Memory B cell (primary cell): Measurements from ENCODE around the gene SESN1.
"Not testable (repeated sequence)": the region's sequence is repeated elsewhere in the genome, so short reads cannot be mapped to it uniquely, and the experiment has no call there.

Source experiments
- ATAC-seq: fragments of 150-1000 bp; cut with Tn5 transposase; 2 replicates; pipeline ENCODE4 v1.10.0; 2021; ENCODE audit warnings: low read depth, mild to moderate bottlenecking, moderate library complexity
- DNase-seq, 2 donors: peaks; one replicate each; pipeline ENCODE4 v3.0.0; 2022; ENCODE audit warnings: low spot score in 2 of 2
- H3K27ac Mint-ChIP-seq: one replicate; pipeline ENCODE4 v1.8.0; 2022; ENCODE audit warnings: mild to moderate bottlenecking, moderate library complexity, mixed read lengths
- H3K27me3 Mint-ChIP-seq: one replicate; pipeline ENCODE4 v1.8.0; 2022; ENCODE audit warnings: mixed read lengths
- H3K36me3 Mint-ChIP-seq: one replicate; pipeline ENCODE4 v1.8.0; 2022; ENCODE audit warnings: mild to moderate bottlenecking, mixed read lengths
- H3K4me1 Mint-ChIP-seq: one replicate; pipeline ENCODE4 v1.8.0; 2022; ENCODE audit warnings: mixed read lengths
- H3K4me3 Mint-ChIP-seq: one replicate; pipeline ENCODE4 v1.8.0; 2022; ENCODE audit warnings: mild to moderate bottlenecking, moderate library complexity, mixed read lengths
- H3K9me3 Mint-ChIP-seq: one replicate; pipeline ENCODE4 v1.8.0; 2022; ENCODE audit warnings: mixed read lengths

SESN1 gene

DNA sequence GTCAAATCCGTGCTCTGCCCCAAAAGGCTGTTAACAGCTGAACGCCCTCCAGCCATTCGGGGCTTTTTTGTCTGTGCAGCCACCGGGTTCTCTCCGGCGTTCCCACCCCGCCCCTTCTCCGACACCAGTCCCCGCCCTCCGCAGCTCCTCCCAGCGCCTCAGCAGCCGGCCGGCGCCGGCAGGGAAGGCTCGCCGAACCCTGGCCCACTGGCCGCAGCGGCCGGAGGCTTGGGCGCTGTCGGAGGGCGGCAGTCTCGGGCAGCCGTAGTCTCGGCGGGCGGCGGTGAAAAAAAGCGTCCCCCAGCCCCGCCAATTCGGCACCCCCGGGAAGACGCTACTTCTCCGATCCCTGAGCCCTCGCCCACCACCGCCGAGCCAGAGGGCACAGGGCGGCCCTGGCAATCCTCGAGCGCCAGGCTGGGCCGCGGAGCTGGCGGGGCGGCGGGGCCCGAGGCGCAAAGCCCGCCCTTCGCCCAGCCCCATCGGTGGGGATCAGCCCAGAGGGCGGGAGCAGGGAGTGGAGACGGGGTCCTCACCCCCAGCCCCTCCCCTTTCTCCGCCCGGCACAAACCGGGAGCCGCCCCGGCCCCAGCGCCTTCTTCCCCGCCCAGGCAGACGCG, at the start of gene SESN1:
Gene SESN1 (minus strand): TSS at position 431 of the 620 bp plus-strand sequence. CDS start 773 bp downstream, outside the sequence.
- ATAC-seq (peak; percentile 66), DNase-seq (peak; percentile 77 to 78)
- Mint-ChIP-seq H3K27me3 (no peaks in the 10 kb centered on the region), H3K4me1 (peaks cover 37% of the 10 kb centered on the region), H3K4me3 (peak within 1 kb of the TSS; percentile 96), H3K36me3 (no peaks in the 10 kb centered on the region), H3K27ac (peak within 1 kb of the TSS; percentile 99), H3K9me3 (no peaks in the 10 kb centered on the region)

DNA sequence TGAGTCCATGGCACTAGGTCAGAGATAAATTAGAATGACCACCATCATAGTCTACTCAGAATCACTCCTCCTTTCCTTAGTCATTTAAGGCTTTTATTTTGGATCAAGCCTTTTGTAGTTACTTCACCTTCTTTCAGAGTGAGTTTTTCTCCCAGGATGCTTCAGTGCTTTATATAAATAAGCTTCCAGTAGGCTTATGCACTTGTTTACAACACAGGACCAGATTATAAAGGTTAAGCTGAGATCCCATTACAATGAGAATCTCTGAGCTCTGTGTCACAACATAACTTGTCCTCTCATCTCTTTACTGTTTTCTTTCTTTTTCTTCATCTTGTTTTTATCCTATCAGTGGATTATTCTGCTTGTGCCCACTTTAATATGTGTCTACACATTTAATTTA, 48.5 kb upstream of the SESN1 start:
- peaks cover 11% of the 10 kb centered on the region for H3K36me3 Mint-ChIP-seq
- DNase-seq (no peak), ATAC-seq (no peak)
- no peak overlapping the region for H3K4me3 Mint-ChIP-seq
- peaks cover 4% of the 10 kb centered on the region for H3K9me3 Mint-ChIP-seq
- H3K27ac Mint-ChIP-seq: peak overlapping the region; percentile 5
- H3K4me1 Mint-ChIP-seq: peaks cover 2% of the 10 kb centered on the region
- no peaks in the 10 kb centered on the region for H3K27me3 Mint-ChIP-seq

DNA sequence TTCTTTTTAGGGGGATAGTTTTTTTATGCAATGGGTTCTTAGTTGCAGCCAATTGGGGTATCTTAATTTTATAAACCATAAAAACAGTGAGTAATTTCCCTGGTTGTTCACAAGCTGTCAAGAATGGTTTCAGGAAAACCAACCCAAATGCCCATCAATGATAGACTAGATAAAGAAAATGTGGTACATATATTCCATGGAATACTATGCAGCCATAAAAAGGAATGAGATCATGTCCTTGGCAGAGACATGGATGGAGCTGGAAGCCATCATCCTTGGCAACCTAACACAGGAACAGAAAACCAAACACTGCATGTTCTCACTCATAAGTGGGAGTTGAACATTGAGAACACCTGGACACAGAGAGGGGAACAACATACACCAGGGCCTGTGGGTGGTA, 47.4 kb upstream of the SESN1 start:
- not testable (repeated sequence) for H3K4me1 Mint-ChIP-seq, H3K9me3 Mint-ChIP-seq, H3K4me3 Mint-ChIP-seq, H3K27me3 Mint-ChIP-seq, ATAC-seq, H3K27ac Mint-ChIP-seq, H3K36me3 Mint-ChIP-seq, DNase-seq

GRCh38 chr6:109139109-109139508, 44.5 kb upstream of the SESN1 start:
- Mint-ChIP-seq H3K27ac (no peak overlapping the region), H3K4me3 (no peak overlapping the region)

GRCh38 chr6:109136530-109136929, 41.9 kb upstream of the SESN1 start:
- not testable (repeated sequence) for H3K27me3 Mint-ChIP-seq, DNase-seq, H3K9me3 Mint-ChIP-seq, H3K4me3 Mint-ChIP-seq, H3K36me3 Mint-ChIP-seq, ATAC-seq, H3K27ac Mint-ChIP-seq, H3K4me1 Mint-ChIP-seq

More at GRCh38 chr6:109139109-109139508, 44.5 kb upstream of the SESN1 start:
- DNase-seq (no peak), ATAC-seq (no peak)
- peaks cover 6% of the 10 kb centered on the region for H3K9me3 Mint-ChIP-seq
- no peaks in the 10 kb centered on the region for H3K27me3 Mint-ChIP-seq
- peaks cover 2% of the 10 kb centered on the region for H3K4me1 Mint-ChIP-seq
- peaks cover 8% of the 10 kb centered on the region for H3K36me3 Mint-ChIP-seq

DNA sequence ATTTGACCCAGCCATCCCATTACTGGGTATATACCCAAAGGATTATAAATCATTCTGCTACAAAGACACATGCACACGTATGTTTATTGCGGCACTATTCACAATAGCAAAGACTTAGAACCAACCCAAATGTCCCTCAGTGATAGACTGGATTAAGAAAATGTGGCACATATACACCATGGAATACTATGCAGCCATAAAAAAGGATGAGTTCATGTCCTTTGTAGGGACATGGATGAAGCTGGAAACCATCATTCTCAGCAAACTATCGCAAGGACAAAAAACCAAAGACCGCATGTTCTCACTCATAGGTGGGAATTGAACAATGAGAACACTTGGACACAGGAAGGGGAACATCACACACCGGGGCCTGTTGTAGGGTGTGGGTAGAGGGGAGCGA, 41.4 kb upstream of the SESN1 start:
- ATAC-seq, H3K27ac Mint-ChIP-seq: not testable (repeated sequence)

GRCh38 chr6:109135600-109135999, 41.0 kb upstream of the SESN1 start:
- H3K27ac Mint-ChIP-seq, DNase-seq, H3K36me3 Mint-ChIP-seq, H3K9me3 Mint-ChIP-seq, H3K27me3 Mint-ChIP-seq, ATAC-seq, H3K4me3 Mint-ChIP-seq, H3K4me1 Mint-ChIP-seq: not testable (repeated sequence)

More for the DNA sequence above, 41.4 kb upstream of the SESN1 start:
- not testable (repeated sequence) for H3K36me3 Mint-ChIP-seq, DNase-seq, H3K9me3 Mint-ChIP-seq, H3K27me3 Mint-ChIP-seq, H3K4me1 Mint-ChIP-seq, H3K4me3 Mint-ChIP-seq

DNA sequence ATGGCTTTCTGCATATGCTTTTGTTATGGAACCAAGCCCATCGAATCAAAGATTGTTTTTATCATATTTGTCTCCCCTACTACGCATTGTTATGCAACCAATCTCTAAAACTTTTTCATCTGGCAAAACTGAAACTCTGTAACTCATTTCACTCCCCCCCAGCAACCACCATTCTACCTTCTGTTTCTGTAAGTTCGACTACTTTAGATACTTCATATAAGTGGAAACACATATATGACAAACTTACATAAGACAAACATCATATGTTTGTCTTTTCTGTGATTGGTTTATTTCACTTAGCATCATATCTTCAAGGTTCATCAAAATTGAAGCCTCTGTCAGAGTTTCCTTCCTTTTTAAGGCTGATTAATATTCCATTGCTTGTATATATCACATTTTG, 35.4 kb upstream of the SESN1 start:
- Mint-ChIP-seq H3K27me3 (no peaks in the 10 kb centered on the region), H3K36me3 (peaks cover 11% of the 10 kb centered on the region), H3K4me1 (peaks cover 2% of the 10 kb centered on the region), H3K9me3 (peaks cover 1% of the 10 kb centered on the region), H3K4me3 (no peak overlapping the region), H3K27ac (no peak overlapping the region)
- DNase-seq: no peak
- no peak for ATAC-seq

GRCh38 chr6:109125504-109125903, 30.9 kb upstream of the SESN1 start:
- Mint-ChIP-seq H3K4me3 (no peak overlapping the region), H3K27ac (no peak overlapping the region), H3K4me1 (peaks cover 11% of the 10 kb centered on the region), H3K9me3 (peaks cover 1% of the 10 kb centered on the region), H3K27me3 (no peaks in the 10 kb centered on the region), H3K36me3 (peaks cover 8% of the 10 kb centered on the region)
- ATAC-seq (no peak), DNase-seq (no peak)

DNA sequence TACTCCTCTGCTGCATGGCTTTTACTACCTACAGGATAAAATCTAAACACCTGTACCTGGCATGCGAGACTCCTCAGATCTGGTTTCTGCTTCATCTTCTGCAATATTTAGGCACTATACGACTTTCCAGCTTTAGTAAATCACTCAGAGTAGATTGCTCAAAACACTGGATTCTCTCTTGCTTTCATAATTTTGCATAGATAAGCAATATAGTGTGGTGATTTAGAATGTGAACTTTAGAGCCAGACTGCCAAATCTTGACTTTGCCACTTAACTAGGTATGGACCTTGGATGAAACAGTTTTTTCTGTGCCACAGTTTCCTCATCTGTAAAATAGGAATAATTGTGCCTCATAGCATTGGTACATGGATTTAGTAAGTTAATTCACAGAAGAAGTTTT, 29.6 kb upstream of the SESN1 start:
- DNase-seq: no peak
- H3K4me3 Mint-ChIP-seq: no peak overlapping the region
- ATAC-seq: no peak
- H3K27me3 Mint-ChIP-seq: no peaks in the 10 kb centered on the region
- peaks cover 6% of the 10 kb centered on the region for H3K36me3 Mint-ChIP-seq
- peaks cover 1% of the 10 kb centered on the region for H3K9me3 Mint-ChIP-seq
- H3K4me1 Mint-ChIP-seq: peaks cover 18% of the 10 kb centered on the region
- H3K27ac Mint-ChIP-seq: no peak overlapping the region

DNA sequence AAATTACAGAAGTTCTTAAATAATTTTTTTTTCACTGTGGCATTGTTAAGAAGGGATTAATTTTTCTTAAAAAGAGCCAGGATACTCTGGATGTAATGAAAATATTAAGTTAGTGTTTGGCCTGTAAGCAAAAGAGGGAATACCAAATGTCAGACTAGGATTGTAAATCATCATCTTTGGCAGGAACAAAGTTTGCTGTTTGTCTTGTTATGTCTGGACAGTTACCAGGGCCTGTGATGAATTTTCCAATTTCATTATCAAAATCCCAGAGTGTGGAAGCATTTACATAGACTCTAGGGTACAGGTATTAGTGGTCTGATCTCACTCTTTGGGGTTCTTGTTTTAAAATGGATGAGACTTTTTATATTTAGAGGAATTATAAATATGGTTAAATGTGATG, 26.8 kb upstream of the SESN1 start:
- Mint-ChIP-seq H3K4me1 (peaks cover 32% of the 10 kb centered on the region), H3K4me3 (no peak overlapping the region), H3K9me3 (no peaks in the 10 kb centered on the region), H3K27me3 (no peaks in the 10 kb centered on the region), H3K36me3 (peaks cover 3% of the 10 kb centered on the region), H3K27ac (no peak overlapping the region)
- ATAC-seq: no peak
- no peak for DNase-seq

DNA sequence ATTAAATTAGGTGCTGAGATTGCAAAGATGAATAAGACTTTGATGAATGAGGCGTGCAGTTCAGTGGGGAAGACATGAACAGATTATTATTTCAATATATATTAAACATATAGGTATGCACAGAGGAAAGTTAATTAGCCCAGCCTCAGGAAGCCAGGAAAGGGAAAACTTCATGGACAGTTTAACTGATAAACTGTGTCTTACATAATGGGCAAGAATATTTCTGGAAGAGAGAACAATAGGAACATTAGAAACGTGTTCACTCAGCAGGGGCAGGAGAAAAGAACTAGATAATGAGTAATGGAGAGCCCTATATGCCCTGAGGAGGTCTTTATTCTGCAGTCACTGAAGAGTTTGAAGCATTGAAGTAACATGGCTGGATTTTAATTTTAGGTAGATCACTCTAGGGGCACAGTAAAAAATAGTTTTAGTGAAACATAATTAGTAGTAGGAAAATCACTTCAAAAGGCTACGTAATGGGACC, 24.3 kb upstream of the SESN1 start:
- H3K4me1 Mint-ChIP-seq: peaks cover 28% of the 10 kb centered on the region
- ATAC-seq (no peak), DNase-seq (no peak)
- no peaks in the 10 kb centered on the region for H3K9me3 Mint-ChIP-seq
- H3K36me3 Mint-ChIP-seq: no peaks in the 10 kb centered on the region
- H3K27ac Mint-ChIP-seq: no peak overlapping the region
- H3K27me3 Mint-ChIP-seq: no peaks in the 10 kb centered on the region
- no peak overlapping the region for H3K4me3 Mint-ChIP-seq

- DNase-seq (no peak), ATAC-seq (no peak)
- H3K27ac Mint-ChIP-seq: no peak overlapping the region
- no peaks in the 10 kb centered on the region for H3K27me3 Mint-ChIP-seq
- H3K9me3 Mint-ChIP-seq: no peaks in the 10 kb centered on the region
- H3K36me3 Mint-ChIP-seq: no peaks in the 10 kb centered on the region
- H3K4me3 Mint-ChIP-seq: no peak overlapping the region
- H3K4me1 Mint-ChIP-seq: peaks cover 28% of the 10 kb centered on the region
These were observed 23.7 kb upstream of the SESN1 start for GRCh38 chr6:109118337-109118736.

- peak overlapping the region; percentile 40 for H3K4me3 Mint-ChIP-seq
- no peaks in the 10 kb centered on the region for H3K36me3 Mint-ChIP-seq
- peaks cover 28% of the 10 kb centered on the region for H3K4me1 Mint-ChIP-seq
- DNase-seq (peak; percentile 28 to 71), ATAC-seq (peak; percentile 99)
- no peaks in the 10 kb centered on the region for H3K27me3 Mint-ChIP-seq
- H3K9me3 Mint-ChIP-seq: no peaks in the 10 kb centered on the region
- H3K27ac Mint-ChIP-seq: peak overlapping the region; percentile 54
These were observed 22.8 kb upstream of the SESN1 start for GRCh38 chr6:109117346-109118035.

DNA sequence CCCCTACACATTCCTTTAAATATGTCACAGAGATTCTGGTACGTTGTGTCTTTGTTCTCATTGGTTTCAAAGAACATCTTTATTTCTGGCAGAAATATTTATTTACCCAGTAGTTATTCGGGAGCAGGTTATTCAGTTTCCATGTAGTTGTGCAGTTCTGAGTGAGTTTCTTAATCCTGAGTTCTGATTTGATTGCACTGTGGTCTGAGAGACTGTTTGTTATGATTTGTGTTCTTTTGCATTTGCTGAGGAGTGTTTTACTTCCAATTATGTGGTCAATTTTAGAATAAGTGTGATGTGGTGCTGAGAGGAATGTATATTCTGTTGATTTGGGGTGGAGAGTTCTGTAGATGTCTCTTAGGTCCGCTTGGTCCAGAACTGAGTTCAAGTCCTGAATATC, 18.0 kb upstream of the SESN1 start:
- H3K9me3 Mint-ChIP-seq, DNase-seq, H3K36me3 Mint-ChIP-seq, H3K27me3 Mint-ChIP-seq, ATAC-seq, H3K4me3 Mint-ChIP-seq, H3K27ac Mint-ChIP-seq: not testable (repeated sequence)
- peaks cover 13% of the 10 kb centered on the region for H3K4me1 Mint-ChIP-seq
